ENCODE results near the gene USPL1. TPM values are rescaled to one million over a fixed set of nuclear protein-coding genes. Genes with fewer than 3 reads are reported as not detected.

The USPL1 gene
- polyA plus RNA-seq, 1 donor (not counting 4 experiments of a cell fraction or from before 2014, with no cell fraction given): 12.3 TPM

DNA sequence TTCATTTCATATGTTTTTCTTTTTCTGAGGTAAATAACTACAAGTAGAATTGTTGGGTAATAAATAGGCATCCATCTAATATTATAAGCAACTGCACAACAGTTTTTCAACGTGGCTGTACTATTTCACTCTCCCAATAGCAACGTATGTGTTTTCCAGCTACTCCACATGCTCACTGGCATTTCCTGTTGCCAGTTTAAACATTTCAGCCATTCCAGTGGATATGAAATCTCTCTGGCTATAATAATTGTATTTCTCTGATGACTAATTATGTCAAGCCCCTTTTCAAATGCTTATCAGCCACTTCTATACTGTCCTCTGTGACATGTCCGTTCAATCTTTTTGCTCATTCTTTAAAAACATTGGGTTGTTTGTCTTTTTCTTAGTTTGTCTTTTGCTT is 90.8 kb downstream of the USPL1 start:
- Histone ChIP-seq H3K27me3 (ENCODE audit: control insufficient read depth, extremely low read depth, insufficient read depth, low read length) (peaks cover 6% of the 10 kb centered on the region), H3K79me2 (ENCODE audit: control insufficient read depth, insufficient read depth, low read length) (no peaks in the 10 kb centered on the region), H3K27ac (ENCODE audit: control insufficient read depth, insufficient read depth, low read length) (no peak overlapping the region), H3K9ac (ENCODE audit: control insufficient read depth, extremely low read depth, insufficient read depth, low read length) (no peak overlapping the region), H3K9me3 (ENCODE audit: control insufficient read depth, low read depth, low read length) (no peaks in the 10 kb centered on the region), H2AFZ (ENCODE audit: control insufficient read depth, low read length) (no peak overlapping the region), H3K9me1 (ENCODE audit: control insufficient read depth, extremely low read depth, insufficient read depth, low read length) (no peaks in the 10 kb centered on the region), H3K4me3 (ENCODE audit: control insufficient read depth in 2 of 3, extremely low read depth in 1 of 3, insufficient read depth in 2 of 3, low read depth in 1 of 3, low read length in 3 of 3) (no peak overlapping the region), H3K4me1 (ENCODE audit: control insufficient read depth, extremely low read depth, insufficient read depth, low read length) (peaks cover 16% of the 10 kb centered on the region), H4K20me1 (ENCODE audit: control insufficient read depth, extremely low read depth, insufficient read depth, low read length) (no peaks in the 10 kb centered on the region), H3K36me3 (ENCODE audit: control insufficient read depth in 2 of 2, extremely low read depth in 1 of 2, insufficient read depth in 2 of 2, low read length in 2 of 2) (no peaks in the 10 kb centered on the region), H3K4me2 (ENCODE audit: control insufficient read depth, extremely low read depth, insufficient read depth, low read depth, low read length) (no peak overlapping the region)
- no peak for FAIRE-seq
- TF ChIP-seq EZH2 (IDR thresholded peaks at IDR 0.05; ENCODE audit: low read length): no peak
- TF ChIP-seq, protein P1, sequence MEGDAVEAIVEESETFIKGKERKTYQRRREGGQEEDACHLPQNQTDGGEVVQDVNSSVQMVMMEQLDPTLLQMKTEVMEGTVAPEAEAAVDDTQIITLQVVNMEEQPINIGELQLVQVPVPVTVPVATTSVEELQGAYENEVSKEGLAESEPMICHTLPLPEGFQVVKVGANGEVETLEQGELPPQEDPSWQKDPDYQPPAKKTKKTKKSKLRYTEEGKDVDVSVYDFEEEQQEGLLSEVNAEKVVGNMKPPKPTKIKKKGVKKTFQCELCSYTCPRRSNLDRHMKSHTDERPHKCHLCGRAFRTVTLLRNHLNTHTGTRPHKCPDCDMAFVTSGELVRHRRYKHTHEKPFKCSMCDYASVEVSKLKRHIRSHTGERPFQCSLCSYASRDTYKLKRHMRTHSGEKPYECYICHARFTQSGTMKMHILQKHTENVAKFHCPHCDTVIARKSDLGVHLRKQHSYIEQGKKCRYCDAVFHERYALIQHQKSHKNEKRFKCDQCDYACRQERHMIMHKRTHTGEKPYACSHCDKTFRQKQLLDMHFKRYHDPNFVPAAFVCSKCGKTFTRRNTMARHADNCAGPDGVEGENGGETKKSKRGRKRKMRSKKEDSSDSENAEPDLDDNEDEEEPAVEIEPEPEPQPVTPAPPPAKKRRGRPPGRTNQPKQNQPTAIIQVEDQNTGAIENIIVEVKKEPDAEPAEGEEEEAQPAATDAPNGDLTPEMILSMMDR (optimal IDR thresholded peaks at IDR 0.05 in 1 of 3, IDR thresholded peaks at IDR 0.05 in 1 of 3, conservative IDR thresholded peaks at IDR 0.05 in 1 of 3; ENCODE audit: extremely low read depth in 1 of 3, insufficient read depth in 2 of 3, low read length in 3 of 3): no peak
- dilution Hi-C loops (cut with MboI; ENCODE audit: extremely low pct_ligation_motif_present, low sequenced_read_pairs): no loop called here
- DNase-seq (ENCODE audit: low read depth, low spot score): no peak

Small RNA genes within 50 kb of the gene (small RNA-seq; reads per million reads assigned to genes)
- gene RF00017 (ENCODE audit: insufficient read length in 3 of 3, low read depth in 3 of 3, low replicate concordance in 1 of 3): 0 reads per million in 3 experiments

Other genes with a start within 250 kb of the USPL1 start
- gene UBE2L5, start 195.4 kb upstream of the USPL1 start, polyA plus RNA-seq: 0.26 to 0.38 TPM in 2 of 3 replicates, not detected in the other
- gene HMGB1, start 152.0 kb upstream of the USPL1 start, polyA plus RNA-seq: 63.8 to 221 TPM (median 156 TPM) in 3 replicates
- 0.31 to 0.98 TPM (median 0.62 TPM) in 3 replicates for gene ALOX5AP, start 117.6 kb downstream of the USPL1 start, polyA plus RNA-seq

Data from keratinocyte (primary cell).